K562 (cell line): ENCODE measurements around the gene ADM. TPM values are rescaled to one million over a fixed set of nuclear protein-coding genes. Genes with fewer than 3 reads are reported as not detected.
"Not testable (repeated sequence)": the region's sequence is repeated elsewhere in the genome, so short reads cannot be mapped to it uniquely, and the experiment has no call there.

Source experiments
- ATAC-seq: fragments of 200-7000 bp; cut with Tn5 transposase; 3 replicates; pipeline ENCODE4 v1.9.1; 2020; ENCODE audit warnings: moderate library complexity
- BruUV-seq: library from RNA; stranded (reverse); fragments of 400-500 nt; replicated peaks from 2 replicates; lab custom pipeline; 2021; lab: Mats Ljungman, UMichigan
- CTCF ChIA-PET: fragments of 300-600 bp; formaldehyde crosslinking; extraction: SDS; loops from one replicate; lab custom pipeline; 2021; ENCODE audit warnings: low intra/inter-chr PET ratio; lab: Yijun Ruan, JAX
- POLR2A ChIA-PET: fragments of 300-600, 350-650 bp; sonication (Branson Sonifier 250); formaldehyde crosslinking; extraction: SDS; loops from one replicate; lab custom pipeline; 2021; ENCODE audit warnings: antibody characterized with exemption, inconsistent platforms; lab: Yijun Ruan, JAX
- DNase-seq, 4 experiments: peaks; one replicate each; pipeline versions ENCODE4 v3.0.0 to v3.0.0-alpha.2; 2011 to 2018; ENCODE audit warnings: low spot score in 3 of 4, mixed read lengths in 3 of 4; ENCODE audit errors: extremely low read depth in 1 of 4
- FAIRE-seq: peaks from 2 replicates; lab custom pipeline; 2011; peaks lifted over from hg19 to GRCh38; lab: Jason Lieb, UNC
- H2AFZ ChIP-seq: 2 replicates; pipeline ENCODE4 v1.6.0; 2011; ENCODE audit warnings: low read depth, low read length, control low read depth, inconsistent platforms
- H3K27ac ChIP-seq: fragments of 200-600 bp; 3 replicates; pipeline ENCODE4 v1.8.0; 2011; ENCODE audit warnings: low read depth, mild to moderate bottlenecking, control low read depth, inconsistent platforms, low read length, moderate library complexity, mixed read lengths; ENCODE audit errors: extremely low read depth
- H3K27me3 ChIP-seq, 2 experiments: fragments of 300-600 bp in 1 of 2; 2 replicates in 1 of 2; 3 replicates in 1 of 2; pipeline versions ENCODE4 v1.6.0 to v1.8.0; 2011; ENCODE audit warnings: inconsistent platforms in 2 of 2, low read length in 2 of 2, mild to moderate bottlenecking in 1 of 2, mixed read lengths in 1 of 2, moderate library complexity in 1 of 2; ENCODE audit not compliant: control insufficient read depth in 2 of 2, insufficient read depth in 2 of 2
- H3K36me3 ChIP-seq: fragments of 300-600 bp; 3 replicates; pipeline ENCODE4 v1.8.0; 2011; ENCODE audit warnings: mild to moderate bottlenecking, low read length, inconsistent platforms; ENCODE audit not compliant: control insufficient read depth, insufficient read depth
- H3K4me1 ChIP-seq, 2 experiments: fragments of 200-600 bp in 1 of 2; replicated peaks in 1 of 2; 2 replicates in 1 of 2; 3 replicates in 1 of 2; pipeline versions ENCODE4 v1.5.1 to v1.8.0; 2011; ENCODE audit warnings: inconsistent platforms in 2 of 2, low read length in 2 of 2, mild to moderate bottlenecking in 1 of 2, mixed read lengths in 1 of 2, moderate library complexity in 1 of 2; ENCODE audit not compliant: control insufficient read depth in 2 of 2, insufficient read depth in 2 of 2
- H3K4me2 ChIP-seq: 2 replicates; pipeline ENCODE4 v1.6.1; 2011; ENCODE audit warnings: low read length, control low read depth, inconsistent platforms, mixed read lengths; ENCODE audit not compliant: insufficient read depth
- H3K4me3 ChIP-seq: fragments of 200-600 bp; sonication (generic), shearing (Covaris generic); 2 replicates; pipeline ENCODE4 v1.5.1; 2016; ENCODE audit warnings: control low read depth, inconsistent platforms
- H3K79me2 ChIP-seq: fragments of 200-600 bp; 3 replicates; pipeline ENCODE4 v1.8.0; 2011; ENCODE audit warnings: low read length, inconsistent platforms; ENCODE audit not compliant: control insufficient read depth, insufficient read depth
- H3K9ac ChIP-seq, 2 experiments: 2 replicates each; pipeline versions ENCODE4 v1.6.0 to v1.6.1; 2011; ENCODE audit warnings: low read depth in 2 of 2, low read length in 2 of 2, control low read depth in 1 of 2, inconsistent platforms in 1 of 2, mild to moderate bottlenecking in 1 of 2, mixed read lengths in 1 of 2; ENCODE audit not compliant: insufficient read depth in 1 of 2
- H3K9me1 ChIP-seq: one replicate; pipeline ENCODE4 v1.6.0; 2011; ENCODE audit warnings: inconsistent platforms, mild to moderate bottlenecking, low read length, moderate library complexity; ENCODE audit not compliant: control insufficient read depth, insufficient read depth
- H3K9me3 ChIP-seq: replicated peaks from 2 replicates; pipeline ENCODE4 v1.5.1; 2011; ENCODE audit warnings: low read depth, low read length, inconsistent platforms; ENCODE audit not compliant: control insufficient read depth, insufficient read depth
- H4K20me1 ChIP-seq: replicated peaks from 2 replicates; pipeline ENCODE4 v1.6.1; 2011; ENCODE audit warnings: low read length, inconsistent platforms, mixed read lengths; ENCODE audit not compliant: control insufficient read depth, insufficient read depth
- RBM25 ChIP-seq: fragments of 200-400 bp; formaldehyde crosslinking; IDR thresholded peaks from 2 replicates; pipeline ENCODE4 v1.6.1; 2018; ENCODE audit warnings: low read length, low read depth, moderate library complexity; ENCODE audit not compliant: severe bottlenecking
- USF2 ChIP-seq: sonication (generic); formaldehyde crosslinking; IDR thresholded peaks from 2 replicates; pipeline ENCODE4 v1.5.0; 2020; ENCODE audit warnings: missing genetic modification reagents
- ZNF146 ChIP-seq: IDR thresholded peaks from one replicate; pipeline ENCODE4 v1.6.1; 2018; ENCODE audit warnings: missing compliant biosample characterization; ENCODE audit not compliant: unreplicated experiment
- WGBS: fragments of 100-300 bp; shearing (Covaris generic); methylation state at CpG from one replicate; pipeline ENCODE4 v1.1.6; 2016; ENCODE audit warnings: low coverage, mixed read lengths; ENCODE audit not compliant: insufficient coverage; ENCODE audit errors: missing lambda C conversion rate; 5-methylcytosine and 5-hydroxymethylcytosine counted together
- in situ Hi-C: fragments of 300-500 bp; cut with MboI; formaldehyde crosslinking; loops from 4 replicates; pipeline ENCODE4 v1.15.0; 2018; ENCODE audit warnings: inconsistent platforms, mixed read lengths
- intact Hi-C: fragments of 100-400 bp; cut with micrococcal nuclease; formaldehyde crosslinking; loops from 2 replicates; pipeline ENCODE4 v1.14.2; 2022
- polyA plus RNA-seq, 8 experiments: library from polyadenylated mRNA; depleted of rRNA in 4 of 8; stranded (reverse) in 5 of 8; unstranded in 3 of 8; fragments of >200 nt; fragmentation: Nextera tagmentation in 2 of 8; fragmentation: Illumina TruSeq in 1 of 8; extraction: Ambion mirVana in 2 of 8; extraction: Trizol in 1 of 8; gene quantifications; 2 replicates each; pipeline versions ENCODE4 v1.2.1 to v1.2.3, GENCODE V29; 2011 to 2014; ENCODE audit warnings: inconsistent platforms in 1 of 8, missing spikeins in 1 of 8
- total RNA-seq, 7 experiments: library from RNA; depleted of rRNA in 6 of 7; stranded (reverse); fragments of >200 nt in 6 of 7; fragmentation: Illumina TruSeq in 2 of 7; extraction: Trizol in 2 of 7; gene quantifications; 2 replicates each; pipeline versions ENCODE4 v1.2.1 to v1.2.3, GENCODE V29; 2011 to 2021; ENCODE audit warnings: low replicate concordance in 1 of 7

Gene ADM
- total and polyA plus RNA-seq, 9 of the 15 experiments (the other 6 are each of a cell fraction or from before 2014, with no cell fraction given), result 0.23 to 0.49 (median 0.32) TPM; not detected in 6

GRCh38 chr11:10264716-10265115 is 40.2 kb upstream of the ADM start:
- peak; percentile 86 for TF ChIP-seq ZNF146
- peak; percentile 51 for TF ChIP-seq RBM25
- in situ Hi-C loops, H3K9me3 ChIP-seq, ATAC-seq, H3K9me1 ChIP-seq, H3K9ac ChIP-seq, FAIRE-seq, H3K27ac ChIP-seq, H4K20me1 ChIP-seq, H2AFZ ChIP-seq, H3K36me3 ChIP-seq, POLR2A ChIA-PET, H3K4me2 ChIP-seq, BruUV-seq, H3K79me2 ChIP-seq, intact Hi-C loops, H3K4me3 ChIP-seq, DNase-seq, H3K4me1 ChIP-seq, CTCF ChIA-PET, H3K27me3 ChIP-seq: not testable (repeated sequence)
- WGBS, result 6% methylated on average over 2 of the region's 3 CpGs

GRCh38 chr11:10265936-10266335 is 38.9 kb upstream of the ADM start:
- H2AFZ ChIP-seq, result no peak overlapping the region
- ATAC-seq (no peak), FAIRE-seq (no peak), DNase-seq (no peak)
- CTCF ChIA-PET, result no interaction called here
- 0 out of 5 replicates have a peak, but pooled peaks cover 0 to 3% of the 10 kb centered on the region in 2 experiments for H3K27me3 ChIP-seq
- H3K9me1 ChIP-seq, result no peaks in the 10 kb centered on the region
- in situ Hi-C loops, result no loop called here
- no peaks in the 10 kb centered on the region for H3K79me2 ChIP-seq
- no peaks in the 10 kb centered on the region for H3K4me1 ChIP-seq
- H3K27ac ChIP-seq, result no peak overlapping the region
- no peak overlapping the region for H3K9ac ChIP-seq
- intact Hi-C loops, result no loop called here
- no peak for TF ChIP-seq USF2 (CRISPR knock-in tag)
- no TSS peak for BruUV-seq
- H4K20me1 ChIP-seq, result peaks cover 4% of the 10 kb centered on the region; the same call in 1 of the 2 replicates
- no peak overlapping the region for H3K4me3 ChIP-seq
- no peaks in the 10 kb centered on the region for H3K36me3 ChIP-seq
- POLR2A ChIA-PET, result interaction anchor here (0.9 to 1.4 kb wide), 3 partner anchors 10 to 22 kb away, joined by 3 read pairs; no protein-coding TSS in a partner anchor
- no peaks in the 10 kb centered on the region for H3K9me3 ChIP-seq
- WGBS, result 9% methylated on average over 3 of the region's 3 CpGs
- no peak overlapping the region for H3K4me2 ChIP-seq
